AG09319 (cell line): Measurements from ENCODE around the gene ANKRD11.
"Not testable (repeated sequence)": the region's sequence is repeated elsewhere in the genome, so short reads cannot be mapped to it uniquely, and the experiment has no call there.

Source experiments
- DNase-seq: peaks from one replicate; pipeline ENCODE4 v3.0.0-alpha.2; 2010; ENCODE audit warnings: low read depth; ENCODE audit errors: extremely low read depth
- TF ChIP-seq, protein P1 (sequence below): IDR thresholded peaks from 2 replicates; pipeline ENCODE4 v1.5.1; 2011; ENCODE audit warnings: low read depth, mild to moderate bottlenecking, inconsistent platforms, low read length, moderate library complexity

The ANKRD11 gene

GRCh38 chr16:89443727-89444084, 46.7 kb downstream of the ANKRD11 start:
- TF ChIP-seq, protein P1, sequence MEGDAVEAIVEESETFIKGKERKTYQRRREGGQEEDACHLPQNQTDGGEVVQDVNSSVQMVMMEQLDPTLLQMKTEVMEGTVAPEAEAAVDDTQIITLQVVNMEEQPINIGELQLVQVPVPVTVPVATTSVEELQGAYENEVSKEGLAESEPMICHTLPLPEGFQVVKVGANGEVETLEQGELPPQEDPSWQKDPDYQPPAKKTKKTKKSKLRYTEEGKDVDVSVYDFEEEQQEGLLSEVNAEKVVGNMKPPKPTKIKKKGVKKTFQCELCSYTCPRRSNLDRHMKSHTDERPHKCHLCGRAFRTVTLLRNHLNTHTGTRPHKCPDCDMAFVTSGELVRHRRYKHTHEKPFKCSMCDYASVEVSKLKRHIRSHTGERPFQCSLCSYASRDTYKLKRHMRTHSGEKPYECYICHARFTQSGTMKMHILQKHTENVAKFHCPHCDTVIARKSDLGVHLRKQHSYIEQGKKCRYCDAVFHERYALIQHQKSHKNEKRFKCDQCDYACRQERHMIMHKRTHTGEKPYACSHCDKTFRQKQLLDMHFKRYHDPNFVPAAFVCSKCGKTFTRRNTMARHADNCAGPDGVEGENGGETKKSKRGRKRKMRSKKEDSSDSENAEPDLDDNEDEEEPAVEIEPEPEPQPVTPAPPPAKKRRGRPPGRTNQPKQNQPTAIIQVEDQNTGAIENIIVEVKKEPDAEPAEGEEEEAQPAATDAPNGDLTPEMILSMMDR = no peak
- no peak for DNase-seq

DNA sequence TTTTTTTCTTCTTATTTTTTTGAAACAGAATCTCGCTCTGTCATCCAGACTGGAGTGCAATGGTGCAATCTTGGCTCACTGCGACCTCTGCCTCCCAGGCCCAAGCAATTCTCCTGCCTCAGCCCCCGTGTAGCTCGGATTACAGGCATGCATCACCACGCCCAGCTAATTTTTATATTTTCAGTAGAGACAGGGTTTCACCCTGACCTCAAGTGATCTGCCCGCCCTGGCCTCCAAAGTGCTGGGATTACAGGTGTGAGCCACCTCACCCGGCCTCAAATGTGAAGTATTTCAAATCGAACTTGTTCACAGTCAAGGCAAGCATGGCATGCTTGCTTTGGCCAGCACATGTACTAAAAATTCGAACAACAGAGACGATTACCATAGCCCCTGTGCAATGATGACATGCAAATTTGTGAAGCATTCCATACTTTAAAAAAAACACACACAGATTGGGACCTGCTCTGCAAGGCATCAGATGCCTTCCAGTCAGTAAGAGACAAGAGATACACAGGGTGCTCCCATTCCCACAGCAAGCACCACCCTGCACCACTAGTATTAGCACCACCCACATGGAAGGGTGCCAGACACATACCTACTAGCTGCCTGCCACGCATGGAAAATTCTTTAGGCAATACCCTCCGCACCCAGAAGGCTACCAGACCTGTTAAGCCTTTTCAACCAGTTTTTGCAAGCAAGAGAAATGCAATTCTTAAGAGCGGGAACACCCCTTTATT, 47.2 kb downstream of the ANKRD11 start:
- TF ChIP-seq, protein P1 = peak; percentile 15
- peak; percentile 57 for DNase-seq

GRCh38 chr16:89442588-89442987, 47.8 kb downstream of the ANKRD11 start:
- TF ChIP-seq, protein P1 = no peak
- no peak for DNase-seq

- TF ChIP-seq, protein P1 = no peak
- no peak for DNase-seq
Measured at GRCh38 chr16:89439659-89440058, 50.7 kb downstream of the ANKRD11 start.

GRCh38 chr16:89437991-89438390, 52.4 kb downstream of the ANKRD11 start:
- DNase-seq = no peak
- TF ChIP-seq, protein P1 = no peak

- TF ChIP-seq, protein P1 = no peak
- no peak for DNase-seq
Measured at GRCh38 chr16:89437251-89437987, 52.9 kb downstream of the ANKRD11 start.

DNA sequence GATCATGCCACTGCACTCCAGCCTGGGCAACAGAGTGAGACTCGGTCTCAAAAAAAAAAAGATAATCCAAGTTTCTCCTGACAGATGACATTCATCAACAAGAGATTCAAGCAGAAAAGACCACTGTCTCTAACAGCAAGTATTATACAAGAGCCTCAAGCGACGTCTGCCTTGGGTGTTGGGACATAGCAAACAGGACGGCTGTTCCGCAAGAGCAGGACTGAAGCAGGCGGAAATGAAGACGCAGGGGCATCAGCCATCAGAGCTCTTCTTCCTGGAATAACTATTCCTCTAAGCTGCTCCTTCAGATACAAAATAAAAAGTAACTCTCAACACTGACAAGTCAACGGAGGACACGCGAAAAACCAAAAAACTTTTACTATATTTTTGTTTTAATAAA, 54.0 kb downstream of the ANKRD11 start:
- TF ChIP-seq, protein P1 = no peak

DNA sequence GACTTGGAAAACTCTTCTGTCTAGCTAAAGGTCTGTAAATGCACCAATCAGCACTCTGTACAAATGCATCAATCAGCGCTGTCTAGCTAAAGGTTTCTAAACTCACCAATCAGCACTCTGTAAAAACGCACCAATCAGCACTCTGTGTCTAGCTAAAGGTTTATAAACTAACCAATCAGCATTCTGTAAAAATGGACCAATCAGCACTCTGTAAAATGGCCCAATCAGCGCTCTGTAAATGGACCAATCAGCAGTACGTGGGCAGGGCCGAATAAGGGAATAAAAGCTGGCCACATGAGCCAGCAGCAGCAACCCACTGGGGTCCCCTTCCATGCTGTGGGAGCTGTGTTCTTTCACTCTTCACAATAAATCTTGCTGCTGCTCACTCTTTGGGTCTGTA, 55.3 kb downstream of the ANKRD11 start:
- not testable (repeated sequence) for DNase-seq

More for the DNA sequence above, 54.0 kb downstream of the ANKRD11 start:
- no peak for DNase-seq
